HUES48 (cell line): ENCODE results near the gene FBLIM1.
A peak's percentile ranks its signal among the peaks of the same experiment; 100 is the strongest.

Experiments used
- H3K27ac ChIP-seq: one replicate; pipeline ENCODE4 v1.7.0; 2013; ENCODE audit warnings: low read depth, low read length, inconsistent platforms
- H3K27me3 ChIP-seq: 2 replicates; pipeline ENCODE4 v1.6.1; 2013; ENCODE audit warnings: mild to moderate bottlenecking, low read length; ENCODE audit not compliant: control insufficient read depth, insufficient read depth
- H3K36me3 ChIP-seq: 2 replicates; pipeline ENCODE4 v1.6.1; 2013; ENCODE audit warnings: low read length; ENCODE audit not compliant: control insufficient read depth, insufficient read depth
- H3K4me1 ChIP-seq: 2 replicates; pipeline ENCODE4 v1.6.1; 2013; ENCODE audit warnings: mild to moderate bottlenecking, low read length; ENCODE audit not compliant: control insufficient read depth, insufficient read depth
- H3K4me3 ChIP-seq: 2 replicates; pipeline ENCODE4 v1.5.1; 2013; ENCODE audit warnings: mild to moderate bottlenecking, low read depth, low read length
- H3K9ac ChIP-seq: 2 replicates; pipeline ENCODE4 v1.6.1; 2013; ENCODE audit warnings: mild to moderate bottlenecking, low read depth, low read length, moderate library complexity
- H3K9me3 ChIP-seq: 2 replicates; pipeline ENCODE4 v1.6.1; 2013; ENCODE audit warnings: low read length; ENCODE audit not compliant: control insufficient read depth, insufficient read depth

Gene FBLIM1

DNA sequence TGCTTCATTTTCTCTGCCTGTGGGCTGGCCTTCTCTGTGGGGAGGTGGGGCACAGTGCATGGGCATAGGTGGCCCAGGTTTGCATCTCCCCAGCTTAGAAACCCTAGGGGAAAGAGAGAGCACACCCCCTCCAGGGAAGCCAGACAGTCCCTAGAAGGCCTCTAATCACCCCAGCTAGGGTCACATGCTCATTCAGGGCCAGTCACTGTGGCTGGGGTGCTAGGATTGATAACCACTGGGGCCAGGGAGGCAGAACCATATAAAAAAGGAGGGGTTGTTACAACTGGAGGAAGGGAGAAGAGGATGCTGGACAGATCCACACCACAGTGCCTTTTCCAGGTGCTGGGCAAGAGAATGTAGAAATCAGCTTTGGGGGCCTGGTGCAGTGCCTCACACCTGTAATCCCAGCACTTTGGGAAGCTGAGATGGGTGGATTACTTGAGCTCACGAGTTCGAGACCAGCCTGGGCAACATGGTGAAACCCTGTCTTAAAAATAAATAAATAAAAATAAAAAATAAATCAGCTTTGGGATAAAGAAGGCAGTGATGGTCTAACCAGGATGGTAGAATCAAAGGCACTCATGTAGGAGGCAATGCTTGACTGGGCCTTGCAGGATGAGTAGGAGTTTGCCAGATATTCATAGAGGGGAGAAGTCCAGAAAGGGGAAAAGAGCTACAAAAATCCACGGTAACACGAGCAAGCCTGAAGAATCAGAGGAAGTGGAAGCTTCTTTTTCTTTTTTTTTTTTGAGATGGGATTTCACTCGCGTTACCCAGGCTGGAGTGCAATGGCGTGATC lies 19.5 kb downstream of the FBLIM1 start:
- no peak overlapping the region for H3K27ac ChIP-seq
- no peaks in the 10 kb centered on the region for H3K9me3 ChIP-seq
- H3K4me1 ChIP-seq: no peaks in the 10 kb centered on the region
- no peak overlapping the region for H3K4me3 ChIP-seq
- peaks cover 74% of the 10 kb centered on the region for H3K36me3 ChIP-seq
- H3K27me3 ChIP-seq: no peaks in the 10 kb centered on the region
- H3K9ac ChIP-seq: no peak overlapping the region

DNA sequence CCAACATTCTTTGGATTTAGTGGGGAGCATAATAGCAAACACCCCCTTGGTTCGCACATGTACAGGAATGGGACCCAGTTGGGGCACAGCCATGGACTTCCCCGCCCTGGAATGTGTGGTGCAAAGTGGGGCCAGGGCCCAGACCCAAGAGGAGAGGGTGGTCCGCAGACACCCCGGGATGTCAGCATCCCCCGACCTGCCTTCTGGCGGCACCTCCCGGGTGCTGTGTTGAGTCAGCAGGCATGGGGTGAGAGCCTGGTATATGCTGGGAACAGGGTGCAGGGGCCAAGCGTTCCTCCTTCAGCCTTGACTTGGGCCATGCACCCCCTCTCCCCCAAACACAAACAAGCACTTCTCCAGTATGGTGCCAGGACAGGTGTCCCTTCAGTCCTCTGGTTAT lies 27.1 kb downstream of the FBLIM1 start:
- no peaks in the 10 kb centered on the region for H3K4me1 ChIP-seq
- no peak overlapping the region for H3K9ac ChIP-seq
- H3K27me3 ChIP-seq: no peaks in the 10 kb centered on the region
- no peak overlapping the region for H3K4me3 ChIP-seq
- no peak overlapping the region for H3K27ac ChIP-seq
- peaks cover 38% of the 10 kb centered on the region for H3K36me3 ChIP-seq
- H3K9me3 ChIP-seq: no peaks in the 10 kb centered on the region

DNA sequence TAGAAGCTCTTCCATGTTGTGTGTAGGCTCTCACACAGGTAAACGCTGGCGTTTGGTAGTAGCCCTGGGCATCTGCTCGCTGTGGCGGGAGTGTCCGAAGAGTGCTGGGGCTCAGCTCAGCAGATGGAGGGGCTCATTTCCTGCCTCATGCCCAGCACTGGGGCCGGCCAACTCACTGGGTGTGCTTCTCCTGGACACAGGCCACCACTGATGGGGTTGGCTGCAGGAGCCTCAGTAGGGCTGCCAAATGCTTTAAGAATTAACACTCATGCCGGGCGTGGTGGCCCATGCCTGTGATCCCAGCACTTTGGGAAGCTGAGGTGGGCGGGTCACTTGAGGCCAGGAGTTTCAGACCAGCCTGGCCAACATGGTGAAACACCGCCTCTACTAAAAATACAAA lies 28.0 kb downstream of the FBLIM1 start:
- Histone ChIP-seq H3K36me3 (peaks cover 31% of the 10 kb centered on the region), H3K27me3 (no peaks in the 10 kb centered on the region), H3K4me3 (no peak overlapping the region), H3K27ac (no peak overlapping the region), H3K9ac (no peak overlapping the region), H3K9me3 (no peaks in the 10 kb centered on the region), H3K4me1 (no peaks in the 10 kb centered on the region)

DNA sequence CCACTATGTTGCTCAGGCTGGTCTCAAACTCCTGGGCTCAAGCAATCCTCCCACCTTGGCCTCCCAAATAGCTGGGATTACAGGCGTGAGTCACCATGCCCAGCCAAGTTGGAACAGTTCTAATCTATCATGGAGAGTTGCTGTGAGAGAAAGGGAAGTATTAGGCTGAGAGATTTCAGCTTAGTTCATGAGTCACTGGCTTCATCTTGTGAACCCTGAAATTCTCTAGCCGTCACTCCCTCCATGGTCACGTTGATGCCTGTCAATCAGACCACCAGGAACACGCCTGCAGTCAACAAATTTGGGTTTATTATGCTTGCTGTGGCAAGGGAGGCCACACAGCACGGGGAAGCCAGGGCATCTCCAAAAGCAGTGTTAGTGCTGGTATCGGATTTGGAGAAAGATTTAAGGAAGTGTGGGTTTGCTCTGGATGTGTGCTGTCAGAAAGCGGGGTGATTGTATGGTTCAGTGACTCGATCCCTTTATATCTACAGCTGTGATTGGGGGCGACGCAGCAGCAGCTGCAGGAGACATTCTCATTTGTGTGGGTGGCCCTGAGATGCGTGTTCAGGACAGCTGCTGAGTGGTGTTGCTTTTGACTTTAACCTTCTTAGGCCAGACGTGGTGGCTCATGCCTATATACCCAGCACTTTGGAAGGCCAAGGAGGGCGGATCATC lies 30.2 kb downstream of the FBLIM1 start:
- Histone ChIP-seq H3K27ac (no peak overlapping the region), H3K36me3 (peaks cover 17% of the 10 kb centered on the region), H3K4me3 (no peak overlapping the region), H3K9ac (no peak overlapping the region), H3K4me1 (no peaks in the 10 kb centered on the region), H3K27me3 (no peaks in the 10 kb centered on the region), H3K9me3 (no peaks in the 10 kb centered on the region)

DNA sequence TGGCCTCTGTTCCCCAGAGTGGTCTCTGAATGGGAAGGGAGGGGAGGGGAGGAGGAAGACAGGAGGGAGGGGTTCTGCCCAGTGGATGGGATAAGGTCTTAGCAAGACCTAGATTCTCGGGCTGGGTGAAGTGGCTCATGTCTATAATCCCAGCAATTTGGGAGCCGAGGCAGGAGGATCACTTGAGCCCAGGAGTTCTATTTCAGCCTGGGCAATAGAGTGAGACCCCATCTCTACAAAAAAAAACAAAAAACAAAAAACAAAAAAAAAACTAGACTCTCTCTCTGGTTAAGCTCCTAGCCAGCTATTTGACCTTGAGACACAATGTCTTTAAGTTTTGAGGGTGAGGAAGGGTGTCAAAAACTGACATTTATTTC lies 37.5 kb downstream of the FBLIM1 start:
- Histone ChIP-seq H3K4me3 (no peak overlapping the region), H3K9ac (no peak overlapping the region), H3K27ac (no peak overlapping the region), H3K9me3 (no peaks in the 10 kb centered on the region), H3K27me3 (no peaks in the 10 kb centered on the region), H3K4me1 (peaks cover 8% of the 10 kb centered on the region), H3K36me3 (no peaks in the 10 kb centered on the region)

DNA sequence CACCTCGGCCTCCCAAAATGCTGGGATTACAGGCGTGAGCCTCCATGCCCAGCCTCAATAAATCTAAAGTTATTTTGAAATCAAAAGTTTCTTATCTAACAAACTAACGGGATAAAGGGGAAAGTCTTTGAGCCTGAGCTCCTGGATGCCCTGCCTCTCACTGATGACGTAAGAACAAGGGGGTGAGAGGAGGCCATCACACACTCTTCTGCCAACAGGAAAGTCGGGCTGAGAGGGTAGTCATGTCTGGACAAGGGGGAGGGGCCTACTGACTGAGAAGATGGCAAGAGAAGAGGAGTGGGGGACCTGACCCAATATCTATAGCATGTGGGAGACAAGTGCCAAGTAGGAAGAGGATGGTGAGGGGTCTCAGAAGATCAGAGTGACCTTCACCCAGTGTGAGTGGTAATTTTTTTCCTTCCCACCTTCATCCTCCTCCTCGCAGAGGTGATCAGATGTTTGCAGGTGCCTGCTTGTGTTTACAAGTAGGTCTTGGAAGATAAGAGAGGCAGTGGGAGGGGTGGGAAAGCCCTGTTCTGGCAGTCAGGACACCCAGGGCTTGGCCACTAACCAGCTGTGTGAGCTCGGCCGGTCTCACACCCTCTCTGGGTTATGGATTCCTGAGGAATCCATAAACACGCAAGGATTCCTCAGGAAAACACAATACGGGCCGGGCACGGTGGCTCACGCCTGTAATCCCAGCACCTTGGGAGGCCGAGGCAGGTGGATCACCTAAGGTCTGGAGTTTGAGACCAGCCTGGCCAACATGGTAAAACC lies 39.2 kb downstream of the FBLIM1 start:
- H3K4me3 ChIP-seq: no peak overlapping the region
- H3K36me3 ChIP-seq: no peaks in the 10 kb centered on the region
- no peak overlapping the region for H3K27ac ChIP-seq
- H3K9ac ChIP-seq: no peak overlapping the region
- no peaks in the 10 kb centered on the region for H3K27me3 ChIP-seq
- peaks cover 8% of the 10 kb centered on the region for H3K4me1 ChIP-seq
- no peaks in the 10 kb centered on the region for H3K9me3 ChIP-seq

DNA sequence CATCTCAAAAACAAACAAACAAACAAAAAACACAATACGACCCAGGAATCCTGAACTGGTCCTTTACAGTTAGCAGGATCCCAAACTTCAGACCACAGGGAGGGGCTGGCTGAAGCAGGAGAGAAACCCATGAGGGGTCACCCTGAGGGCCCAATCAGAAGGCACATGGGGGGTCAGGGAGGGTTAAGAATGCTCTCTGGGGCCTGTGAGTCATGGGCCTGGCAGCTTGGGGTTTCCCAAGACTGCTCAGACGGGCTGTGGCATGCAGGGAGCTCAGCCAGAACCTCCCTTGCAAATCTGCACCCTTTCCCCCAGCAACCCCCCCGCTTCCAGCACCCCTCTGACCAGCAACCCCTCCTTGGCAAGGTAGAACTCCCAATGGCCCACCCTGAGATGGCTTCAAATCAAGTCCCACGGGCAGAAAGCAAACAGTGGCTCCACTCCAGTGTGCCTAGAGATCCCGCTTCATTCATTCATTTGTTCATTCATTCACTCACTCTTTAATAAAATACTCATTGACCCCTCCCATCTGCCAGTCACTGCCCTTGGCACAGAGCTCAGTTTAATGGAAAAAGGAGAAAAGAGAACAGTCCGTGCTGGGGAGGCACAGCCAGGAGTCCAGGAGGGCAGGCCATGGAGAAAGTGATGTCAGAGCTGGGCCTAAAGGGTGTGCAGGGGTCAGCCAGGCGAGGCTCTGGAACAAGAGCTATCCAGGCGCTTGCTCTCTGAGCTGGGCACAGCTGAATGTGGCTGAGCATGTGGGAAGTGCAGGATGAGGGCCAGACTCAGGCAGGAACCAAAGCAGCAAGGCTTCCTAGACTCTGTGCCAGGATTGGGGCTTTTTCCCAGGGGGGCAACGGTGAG lies 40.6 kb downstream of the FBLIM1 start:
- H3K36me3 ChIP-seq: no peaks in the 10 kb centered on the region
- no peak overlapping the region for H3K4me3 ChIP-seq
- peaks cover 8% of the 10 kb centered on the region for H3K4me1 ChIP-seq
- H3K9me3 ChIP-seq: no peaks in the 10 kb centered on the region
- no peaks in the 10 kb centered on the region for H3K27me3 ChIP-seq
- peak overlapping the region; percentile 38 for H3K27ac ChIP-seq
- no peak overlapping the region for H3K9ac ChIP-seq

DNA sequence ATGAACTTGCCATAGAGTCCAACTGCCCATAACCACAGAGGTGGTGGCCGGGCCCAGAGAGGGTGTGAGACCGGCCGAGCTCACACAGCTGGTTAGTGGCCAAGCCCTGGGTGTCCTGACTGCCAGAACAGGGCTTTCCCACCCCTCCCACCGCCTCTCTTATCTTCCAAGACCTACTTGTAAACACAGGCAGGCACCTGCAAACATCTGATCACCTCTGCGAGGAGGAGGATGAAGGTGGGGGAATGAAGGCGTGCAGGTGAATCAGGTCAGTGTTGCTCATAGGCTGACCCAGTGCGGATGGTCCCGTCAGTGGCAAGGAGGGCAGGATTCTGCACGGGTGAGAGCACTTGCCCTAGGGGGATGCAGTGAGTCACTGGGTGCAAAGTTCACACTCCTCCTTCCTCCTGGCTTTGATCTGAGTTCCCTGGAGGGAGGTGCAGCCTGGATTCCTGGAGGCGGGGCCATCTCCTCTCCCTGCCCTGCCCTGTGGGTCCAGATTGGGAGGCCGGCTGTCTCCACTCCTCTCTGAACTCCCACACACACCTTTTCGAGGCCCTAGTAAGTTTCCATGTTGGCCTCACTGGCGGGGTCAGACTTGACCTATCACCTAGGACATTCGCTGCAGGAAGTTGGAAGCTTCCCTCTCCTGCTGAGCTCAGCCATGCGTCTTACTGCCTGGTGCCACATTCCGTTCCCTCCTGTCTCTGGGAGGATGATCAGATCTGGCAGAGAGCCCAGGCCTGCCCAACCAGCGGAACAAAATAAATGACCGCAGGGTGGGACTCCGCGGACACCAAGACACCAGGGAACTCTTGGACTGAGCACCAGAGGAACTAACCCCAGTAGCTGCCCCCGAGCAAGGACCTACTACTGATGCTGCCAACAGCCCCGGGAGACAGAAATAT lies 41.6 kb downstream of the FBLIM1 start:
- no peak overlapping the region for H3K9ac ChIP-seq
- H3K27ac ChIP-seq: peak overlapping the region; percentile 38
- H3K27me3 ChIP-seq: no peaks in the 10 kb centered on the region
- H3K4me1 ChIP-seq: peaks cover 8% of the 10 kb centered on the region
- H3K4me3 ChIP-seq: no peak overlapping the region
- no peaks in the 10 kb centered on the region for H3K36me3 ChIP-seq
- H3K9me3 ChIP-seq: no peaks in the 10 kb centered on the region

DNA sequence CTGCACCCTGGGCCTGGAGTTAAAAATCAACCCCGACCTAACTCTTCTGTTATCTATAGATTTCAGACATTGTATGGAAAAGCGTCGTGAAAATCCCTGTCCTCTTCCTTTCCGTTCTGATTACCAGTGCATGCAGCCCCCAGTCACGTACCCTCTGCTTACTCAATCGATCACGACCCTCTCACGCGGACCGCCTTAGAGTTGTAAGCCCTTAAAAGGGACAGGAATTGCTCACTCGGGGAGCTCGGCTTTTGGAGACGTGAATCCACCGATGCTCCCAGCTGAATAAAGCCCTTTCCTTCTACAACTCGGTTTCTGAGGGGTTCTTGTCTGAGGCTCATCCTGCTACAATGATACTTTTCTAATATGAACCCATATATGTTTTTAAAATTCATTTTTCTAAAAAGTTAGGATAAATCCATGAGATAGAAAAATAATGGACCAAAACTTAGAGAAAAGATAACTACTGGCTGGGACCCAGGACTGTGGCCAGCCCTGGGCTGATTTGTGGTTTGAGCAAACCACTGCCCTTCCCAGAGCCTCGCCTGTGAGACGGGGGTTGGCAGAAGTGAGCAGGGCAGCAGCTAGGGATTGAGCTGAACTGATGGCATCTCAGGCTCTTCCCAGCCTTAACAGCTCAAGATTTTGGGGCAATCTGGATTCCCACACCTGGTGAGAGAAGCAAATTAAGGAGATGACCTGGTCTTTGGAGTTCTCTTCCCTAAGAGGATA lies 43.8 kb downstream of the FBLIM1 start:
- H3K27ac ChIP-seq: peak overlapping the region; percentile 42
- no peaks in the 10 kb centered on the region for H3K9me3 ChIP-seq

More for the DNA sequence above, 43.8 kb downstream of the FBLIM1 start:
- no peak overlapping the region for H3K9ac ChIP-seq
- no peaks in the 10 kb centered on the region for H3K27me3 ChIP-seq
- H3K4me1 ChIP-seq: peaks cover 8% of the 10 kb centered on the region
- no peak overlapping the region for H3K4me3 ChIP-seq
- H3K36me3 ChIP-seq: no peaks in the 10 kb centered on the region
